ENCODE results near the gene AUNIP.

Gene AUNIP

DNA sequence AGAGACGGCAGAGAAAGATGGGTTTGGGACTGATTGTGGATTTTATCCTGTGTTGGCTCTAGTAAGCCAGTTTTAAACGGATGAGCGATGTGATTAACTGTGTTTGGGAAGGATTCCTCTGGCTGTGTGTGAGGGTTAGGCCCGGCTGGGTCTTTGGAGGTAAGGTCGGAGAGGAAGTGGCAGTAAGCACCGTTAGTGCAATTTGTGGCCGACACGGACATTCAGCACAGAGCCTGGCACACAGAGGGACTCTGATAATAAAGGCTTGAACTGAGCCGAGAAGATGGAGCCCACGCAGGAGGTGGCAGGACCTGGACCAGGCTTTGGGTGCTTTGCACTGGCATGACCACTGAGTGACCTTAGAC is 38.2 kb downstream of the AUNIP start:
- DNase-seq, result no peak

DNA sequence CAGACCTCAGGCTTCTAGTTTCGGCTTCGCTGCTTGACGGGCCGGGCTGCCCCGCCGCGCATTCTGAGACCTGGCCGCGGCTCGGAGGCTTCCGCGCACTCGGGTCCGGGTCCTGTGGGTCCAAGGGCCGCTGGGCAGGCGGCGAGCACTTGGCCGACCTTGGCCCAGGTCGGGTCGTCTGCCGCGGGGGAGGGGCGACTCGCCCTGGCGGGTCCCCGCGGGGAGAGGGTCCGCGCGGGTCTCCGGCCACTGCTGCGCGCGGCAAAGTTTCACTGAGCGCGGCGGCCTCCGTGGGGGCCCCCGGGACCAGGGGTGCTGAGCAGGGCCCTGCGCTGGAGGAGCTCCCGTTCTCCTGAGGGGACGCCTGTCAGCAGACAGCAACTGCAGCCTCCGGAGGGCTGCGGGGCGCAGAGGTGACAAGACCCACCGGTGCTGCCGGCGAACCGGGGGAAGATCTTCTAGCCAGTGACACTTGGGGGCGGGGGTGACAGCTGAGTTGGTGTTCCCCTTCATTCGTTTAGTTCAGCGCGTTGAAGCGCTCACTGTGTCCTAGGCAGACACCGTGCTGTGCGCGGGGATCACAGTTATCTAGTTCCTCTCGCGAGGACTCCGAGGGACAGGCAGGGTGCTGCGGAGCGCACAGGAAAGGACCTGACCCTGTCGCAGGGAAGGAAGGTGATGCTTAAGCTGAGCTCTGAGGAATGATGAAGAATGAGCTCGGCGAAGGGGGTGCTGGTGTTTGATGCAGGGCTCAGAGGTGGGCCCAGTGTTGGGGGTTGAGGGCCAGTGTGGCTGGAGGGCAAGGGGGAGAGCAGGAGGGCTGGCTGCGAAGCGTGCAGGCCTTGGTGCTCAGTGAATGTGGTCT is 38.8 kb downstream of the AUNIP start:
- DNase-seq, result no peak

DNA sequence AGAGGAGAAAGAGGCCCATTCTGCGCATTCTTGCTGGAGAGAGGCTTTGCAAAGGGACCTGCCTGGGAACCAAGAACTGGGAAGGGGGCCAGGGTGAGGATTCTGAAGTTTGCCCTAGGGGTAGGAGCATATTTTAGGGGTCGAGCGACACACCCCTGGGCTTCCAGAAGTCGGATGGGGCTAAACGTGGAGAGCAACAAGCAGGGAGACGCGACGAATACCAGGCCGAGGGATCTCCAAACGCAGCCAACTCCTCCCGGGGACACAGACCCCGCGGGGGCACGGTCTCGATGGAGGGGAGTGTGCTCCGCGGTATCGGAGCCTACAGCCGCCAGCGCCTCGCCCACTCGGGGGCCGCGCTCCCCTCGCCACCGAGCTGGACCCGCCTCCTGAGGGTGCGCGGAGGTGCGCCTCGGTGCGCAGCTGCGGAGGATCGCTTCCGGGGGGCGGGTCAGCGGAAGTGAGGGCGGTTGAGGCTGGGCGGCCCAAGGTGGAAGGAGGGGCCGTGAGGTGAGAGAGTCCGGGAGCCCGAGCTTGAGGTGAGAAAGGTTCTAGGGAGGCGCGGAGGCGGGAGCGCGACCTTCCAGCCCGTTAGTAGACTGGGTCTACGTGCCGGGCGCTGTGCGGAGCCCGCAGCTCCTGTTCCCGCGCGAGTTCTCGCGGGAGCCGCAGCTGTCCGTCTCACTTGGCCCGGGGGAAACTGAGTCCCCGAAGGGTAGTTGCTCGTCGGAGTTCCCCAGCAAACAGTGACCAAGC is 39.6 kb downstream of the AUNIP start, which contains the start of gene MTFR1L:
TSS of gene MTFR1L (plus strand) at position 464 of the 756 bp plus-strand sequence. CDS start 3,151 bp downstream, outside the sequence.
- DNase-seq, result peak; percentile 58

DNA sequence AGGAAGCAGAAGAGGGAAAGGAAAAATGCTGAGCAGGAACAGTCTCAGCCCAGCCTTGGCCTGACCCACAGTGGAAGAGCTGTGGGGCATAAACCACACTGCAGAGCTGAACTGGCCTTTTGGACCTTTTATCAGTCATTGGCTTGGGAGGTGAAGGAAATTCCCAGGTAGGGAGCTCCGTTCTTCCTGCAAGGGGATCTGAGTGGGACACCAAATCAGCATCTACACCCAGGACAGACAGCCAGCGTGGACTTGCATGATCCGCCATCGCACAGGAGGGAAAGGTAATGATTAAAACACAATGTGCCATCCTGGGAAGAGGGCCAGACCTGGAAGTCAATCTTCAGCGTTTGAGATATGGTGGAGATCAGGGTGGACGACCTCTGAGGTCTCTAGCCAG is 40.7 kb downstream of the AUNIP start:
- DNase-seq, result no peak

DNA sequence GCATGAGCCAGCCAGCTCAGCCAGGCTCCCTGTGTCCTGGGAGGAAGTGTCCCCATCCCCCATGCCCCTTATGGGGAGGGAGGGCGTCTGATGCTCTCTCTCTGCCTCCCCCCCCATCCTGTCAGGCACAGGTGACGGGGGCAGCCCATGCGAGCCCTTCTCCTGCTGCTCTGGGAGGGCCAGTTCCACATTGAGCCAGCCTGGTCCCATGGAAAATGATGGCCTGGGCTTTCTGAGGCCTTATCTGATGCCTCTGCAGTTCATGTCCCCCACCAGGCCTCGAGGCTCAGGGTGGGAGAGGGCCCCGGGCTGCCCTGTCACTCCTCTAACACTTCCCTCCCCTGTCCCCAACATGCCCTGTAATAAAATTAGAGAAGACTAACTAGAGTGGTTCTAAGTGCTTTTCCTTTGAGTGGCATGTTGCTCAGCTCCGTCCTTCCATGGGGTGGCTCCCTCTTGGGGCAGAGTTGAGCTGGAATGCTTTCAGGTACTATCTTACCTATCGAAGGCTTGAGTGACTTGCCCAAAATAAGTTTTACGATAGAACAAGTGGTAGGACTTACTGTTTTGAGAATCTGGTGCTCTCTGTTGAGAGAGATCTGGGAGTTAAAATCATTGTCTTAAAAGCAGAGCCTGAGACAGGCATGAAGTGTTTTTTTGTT is 41.3 kb downstream of the AUNIP start:
- DNase-seq, result no peak

DNA sequence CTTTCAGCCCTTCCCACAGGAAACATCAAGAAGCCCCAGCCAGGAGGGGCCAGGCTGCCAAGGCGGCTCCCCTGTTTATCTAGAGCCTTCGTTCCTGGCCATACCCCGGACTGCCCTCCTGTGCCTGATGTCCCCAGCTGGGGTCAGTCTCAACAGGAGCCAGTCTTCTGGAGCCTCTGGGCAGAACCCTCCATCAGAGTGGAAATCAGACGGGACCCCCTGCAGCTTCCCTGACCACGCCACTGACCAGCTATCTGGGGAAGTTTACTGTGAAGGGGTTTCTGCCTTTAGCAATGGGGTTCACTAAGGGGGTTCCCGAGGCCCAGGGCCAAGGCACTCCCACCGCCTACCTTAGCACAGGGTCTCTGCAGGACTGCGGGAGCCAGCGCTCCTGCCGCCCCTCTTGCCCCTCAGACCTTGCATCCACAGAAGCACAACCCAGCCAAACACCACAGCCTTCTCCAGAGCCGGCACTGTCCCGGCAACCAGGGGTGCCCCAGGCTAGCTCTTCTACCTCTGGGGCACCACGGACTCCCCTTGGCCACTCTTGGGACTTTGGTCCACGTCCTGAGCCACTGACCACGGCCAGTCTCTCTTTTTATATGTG is 43.0 kb downstream of the AUNIP start:
- DNase-seq, result no peak

DNA sequence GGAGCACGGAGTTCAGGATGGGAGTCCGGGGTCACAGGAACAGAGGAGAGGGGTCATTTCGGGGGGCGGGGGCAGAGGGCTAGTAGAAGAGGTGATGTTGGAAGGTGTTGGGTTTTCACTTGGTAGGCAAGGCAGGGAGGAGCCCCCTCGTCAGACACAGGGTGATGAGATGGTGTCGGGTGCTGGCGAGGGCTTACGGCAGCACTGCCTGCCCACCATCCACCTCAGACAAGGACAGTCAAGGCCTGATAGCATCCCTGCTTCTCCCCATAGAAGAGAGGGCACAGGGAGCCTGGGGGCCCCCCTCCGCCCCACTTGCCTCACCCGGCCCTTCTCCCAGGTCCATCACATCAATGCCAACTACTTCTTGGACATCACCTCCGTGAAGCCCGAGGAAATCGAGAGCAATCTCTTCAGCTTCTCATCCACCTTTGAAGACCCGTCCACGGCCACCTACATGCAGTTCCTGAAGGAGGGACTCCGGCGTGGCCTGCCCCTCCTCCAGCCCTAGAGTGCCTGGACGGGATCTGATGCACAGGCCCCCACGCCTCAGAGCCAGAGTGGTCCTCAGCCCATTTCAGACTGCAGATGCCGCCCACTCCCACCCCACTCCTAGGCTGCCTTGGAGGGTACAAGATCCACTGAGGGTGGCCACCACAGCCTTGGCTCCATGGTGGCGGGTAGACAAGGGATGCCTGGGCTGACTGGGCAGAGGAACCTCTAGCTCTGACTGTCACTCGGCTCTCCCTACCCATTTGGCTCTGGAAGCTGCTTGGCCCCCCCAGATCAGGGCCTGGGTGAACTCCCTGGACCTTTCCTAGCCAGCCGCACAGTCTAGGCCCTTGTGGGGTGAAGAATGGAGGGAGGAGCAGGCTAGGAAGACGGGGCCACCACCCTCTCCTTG is 43.8 kb downstream of the AUNIP start:
- DNase-seq, result no peak

DNA sequence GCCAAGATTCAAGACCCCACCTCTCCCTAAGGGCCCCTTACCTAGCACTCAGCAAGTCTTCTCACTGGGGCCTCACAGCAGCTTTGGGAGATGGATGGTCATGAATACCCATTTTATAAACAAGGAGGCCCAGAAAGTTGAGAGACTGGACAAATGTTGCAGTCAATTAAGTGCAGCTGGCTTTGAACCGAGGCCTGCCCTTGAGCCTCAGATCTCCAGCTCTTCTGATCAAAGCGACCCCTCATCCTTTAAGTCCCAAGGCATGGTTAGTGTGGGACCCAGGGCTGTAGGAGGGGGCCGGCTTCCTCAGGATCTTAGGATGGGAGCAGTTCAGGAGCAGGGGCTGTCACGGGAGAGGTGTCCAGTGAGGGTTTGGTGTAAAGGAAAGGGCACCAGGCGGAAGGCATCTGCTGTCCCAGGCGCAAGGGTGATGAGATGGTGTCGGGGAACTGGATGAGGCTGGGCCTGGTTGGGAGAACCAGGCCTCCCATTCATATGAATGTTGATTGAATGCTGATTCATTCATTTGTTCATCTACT is 44.6 kb downstream of the AUNIP start:
- no peak for DNase-seq

DNA sequence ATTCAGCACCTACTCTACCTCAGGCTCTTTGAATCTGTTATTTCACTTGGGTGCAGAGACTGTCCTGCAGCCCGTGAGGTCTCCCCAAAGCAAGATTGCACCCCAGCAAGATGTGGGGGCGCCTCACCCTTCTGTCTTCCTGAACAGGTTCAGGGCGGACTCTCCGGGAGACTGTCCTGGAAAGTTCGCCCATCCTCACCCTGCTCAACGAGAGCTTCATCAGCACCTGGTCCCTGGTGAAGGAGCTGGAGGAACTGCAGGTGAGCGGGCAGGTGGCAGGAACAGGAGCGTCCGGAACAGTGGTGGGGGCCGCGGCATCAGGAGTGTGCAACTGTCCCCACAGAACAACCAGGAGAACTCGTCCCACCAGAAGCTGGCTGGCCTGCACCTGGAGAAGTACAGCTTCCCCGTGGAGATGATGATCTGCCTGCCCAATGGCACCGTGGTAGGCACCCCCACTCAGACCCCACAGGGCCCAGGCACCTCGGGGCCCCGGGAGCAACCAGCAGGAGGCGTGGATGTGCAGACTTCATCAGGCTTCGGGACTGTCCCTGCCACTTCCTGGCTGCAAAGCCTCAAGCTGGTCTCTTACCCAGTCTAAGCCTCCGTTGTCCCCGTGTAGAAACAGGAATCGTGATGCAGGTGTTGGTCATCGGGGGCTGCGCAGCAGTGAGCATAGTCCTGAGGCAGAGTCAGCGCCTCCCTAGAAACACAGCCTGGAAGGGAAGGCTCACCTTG is 45.4 kb downstream of the AUNIP start:
- no peak for DNase-seq

DNA sequence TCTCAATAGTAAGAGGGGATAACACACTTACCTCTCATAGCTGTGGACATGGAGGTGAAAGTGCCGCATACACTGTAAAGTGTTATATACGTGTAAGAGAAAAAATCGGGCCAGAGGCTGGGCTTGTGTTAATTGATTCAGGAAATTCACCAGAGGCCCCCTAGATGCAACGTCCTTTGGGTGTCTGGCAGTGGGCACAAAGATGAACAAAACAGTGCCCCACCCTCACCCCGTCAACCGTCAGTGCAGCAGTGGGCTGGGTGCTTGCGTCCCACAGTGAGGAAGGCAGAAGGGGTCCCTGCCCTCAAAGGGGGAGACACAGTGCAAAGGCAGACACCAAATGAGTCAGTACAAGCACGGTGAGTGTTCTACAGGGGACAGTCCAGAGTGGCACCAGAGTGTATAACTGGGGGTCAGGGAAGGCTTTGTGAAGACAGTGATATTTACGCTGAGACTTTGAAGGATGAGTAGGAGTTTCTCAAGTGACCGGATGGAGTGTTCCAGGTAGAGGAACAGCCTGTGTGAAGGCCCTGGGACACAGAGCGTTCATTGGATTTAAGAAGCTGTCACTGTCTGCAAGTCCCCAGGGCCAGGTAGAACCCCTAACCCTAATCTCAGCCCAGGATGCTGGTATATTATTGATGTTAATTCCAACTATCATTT is 46.1 kb downstream of the AUNIP start:
- no peak for DNase-seq

DNA sequence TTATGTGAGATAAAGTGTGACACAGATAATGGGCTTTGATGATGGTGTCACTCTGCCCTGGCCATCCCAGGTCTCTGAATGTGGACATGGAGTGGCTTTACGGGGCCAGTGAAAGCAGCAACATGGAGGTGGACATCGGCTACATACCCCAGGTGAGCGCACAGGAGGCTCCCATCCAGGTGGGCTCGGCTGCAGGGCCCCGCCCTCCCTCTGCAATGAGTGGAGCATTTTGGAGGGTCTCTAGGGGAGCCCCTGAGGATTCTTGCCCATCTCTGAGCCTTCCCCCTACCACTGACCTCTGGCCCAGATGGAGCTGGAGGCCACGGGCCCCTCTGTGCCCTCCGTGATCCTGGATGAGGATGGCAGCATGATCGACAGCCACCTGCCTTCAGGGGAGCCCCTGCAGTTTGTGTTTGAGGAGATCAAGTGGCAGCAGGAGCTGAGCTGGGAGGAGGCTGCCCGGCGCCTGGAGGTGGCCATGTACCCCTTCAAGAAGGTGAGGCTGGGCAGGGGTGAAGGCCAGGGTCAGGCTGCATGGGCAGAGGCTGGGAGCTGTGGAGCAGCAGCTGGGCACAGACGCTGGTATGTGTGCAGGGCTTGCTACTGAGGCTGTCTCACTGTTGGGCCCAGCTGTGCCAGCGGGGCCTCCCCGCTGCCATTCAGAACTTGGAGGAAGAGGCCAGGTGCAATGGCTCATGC is 47.7 kb downstream of the AUNIP start:
- no peak for DNase-seq

DNA sequence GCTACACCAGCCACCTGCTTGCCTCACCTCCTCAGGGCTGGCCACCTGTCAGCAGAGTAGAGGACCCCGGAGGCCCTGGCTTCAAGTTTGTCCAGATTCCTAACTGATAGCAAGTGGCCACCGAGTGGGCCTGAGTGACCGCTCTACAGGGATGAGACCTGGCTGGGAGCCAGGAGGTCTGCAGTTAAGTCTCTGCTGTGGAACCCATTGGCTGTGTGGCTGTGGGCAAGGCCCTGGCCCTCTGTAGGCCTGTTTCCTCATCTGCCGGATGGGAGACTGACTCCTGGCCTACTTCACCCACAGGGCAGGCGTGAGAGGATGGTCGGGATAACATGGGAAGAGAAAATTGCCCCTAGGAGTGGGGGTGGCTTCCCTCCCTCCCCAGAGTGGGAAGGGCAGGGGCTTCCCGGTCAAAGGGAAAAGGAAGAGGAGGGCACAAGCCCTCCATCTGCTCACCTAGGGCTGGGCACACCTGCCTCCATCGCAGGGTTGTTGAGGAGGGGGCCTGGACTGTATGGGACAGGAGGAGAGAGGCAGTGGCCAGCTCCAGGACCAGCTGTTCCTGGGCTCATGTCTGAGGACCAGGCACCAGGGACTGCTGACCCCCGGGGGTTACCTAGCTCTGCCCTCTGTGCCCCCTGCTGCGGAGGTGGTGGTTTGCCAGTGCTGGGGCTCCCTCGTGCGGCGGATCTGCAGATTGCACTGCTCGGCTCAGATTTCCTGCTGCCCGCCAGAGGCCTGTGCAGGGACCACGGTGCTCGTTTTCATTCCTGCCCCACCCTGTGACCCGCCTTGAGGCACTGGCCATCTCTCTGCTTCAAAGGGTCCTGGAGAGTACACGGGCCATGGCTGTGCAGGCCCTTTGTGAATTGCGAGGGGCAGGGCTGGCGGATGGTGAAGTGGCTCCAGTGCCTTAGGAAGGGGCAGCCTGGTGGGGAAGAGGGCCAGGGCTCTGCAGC is 48.6 kb downstream of the AUNIP start:
- DNase-seq, result no peak

DNA sequence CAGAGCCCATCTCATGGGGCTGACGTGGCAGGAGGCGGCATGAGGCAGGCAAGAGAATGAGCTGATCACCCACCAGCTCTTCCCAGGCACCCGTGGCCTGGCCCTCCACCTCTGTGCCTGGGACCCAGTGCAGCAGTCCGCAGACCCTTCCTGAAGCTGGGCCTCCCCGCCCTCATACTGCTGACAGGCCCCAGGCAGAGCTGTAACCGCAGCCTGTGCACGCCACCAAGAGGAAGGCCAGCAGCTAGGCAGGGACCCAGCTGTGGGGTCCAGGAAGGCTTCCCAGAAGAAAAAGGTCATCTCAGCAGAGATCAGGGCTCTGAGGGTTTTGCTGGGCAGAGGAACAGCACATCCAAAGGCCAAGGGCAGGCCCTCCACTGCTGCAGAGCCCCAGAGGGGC is 49.3 kb downstream of the AUNIP start:
- no peak for DNase-seq

DNA sequence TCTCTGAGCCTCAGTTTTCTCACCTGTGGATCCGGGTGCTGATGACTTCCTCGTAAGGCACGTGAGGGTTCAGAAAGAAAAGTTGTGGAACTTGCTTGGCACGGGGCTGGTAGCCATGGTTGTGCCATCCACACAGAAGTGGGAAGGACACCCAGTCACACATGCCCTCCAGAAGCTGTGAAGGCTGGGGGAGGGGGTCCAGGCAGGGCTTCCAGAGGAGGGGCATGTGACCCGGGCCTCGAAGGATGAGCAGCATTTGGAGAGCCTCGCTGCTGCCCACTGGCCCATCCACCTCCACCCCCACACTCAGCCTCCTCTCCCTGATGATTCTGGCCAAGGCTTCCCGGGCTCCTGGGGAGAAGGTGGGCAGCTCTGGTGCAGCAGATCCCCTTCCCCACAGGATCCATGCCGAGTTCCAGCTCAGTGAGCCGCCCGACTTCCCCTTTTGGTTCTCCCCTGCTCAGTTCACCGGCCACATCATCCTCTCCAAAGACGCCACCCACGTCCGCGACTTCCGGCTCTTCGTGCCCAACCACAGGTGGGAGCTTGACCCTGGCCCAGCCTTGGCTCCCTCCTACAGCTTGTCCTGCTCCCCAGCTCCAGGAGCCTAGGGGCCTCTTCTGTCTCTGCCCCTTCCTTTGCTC is 49.9 kb downstream of the AUNIP start:
- DNase-seq, result no peak

DNA sequence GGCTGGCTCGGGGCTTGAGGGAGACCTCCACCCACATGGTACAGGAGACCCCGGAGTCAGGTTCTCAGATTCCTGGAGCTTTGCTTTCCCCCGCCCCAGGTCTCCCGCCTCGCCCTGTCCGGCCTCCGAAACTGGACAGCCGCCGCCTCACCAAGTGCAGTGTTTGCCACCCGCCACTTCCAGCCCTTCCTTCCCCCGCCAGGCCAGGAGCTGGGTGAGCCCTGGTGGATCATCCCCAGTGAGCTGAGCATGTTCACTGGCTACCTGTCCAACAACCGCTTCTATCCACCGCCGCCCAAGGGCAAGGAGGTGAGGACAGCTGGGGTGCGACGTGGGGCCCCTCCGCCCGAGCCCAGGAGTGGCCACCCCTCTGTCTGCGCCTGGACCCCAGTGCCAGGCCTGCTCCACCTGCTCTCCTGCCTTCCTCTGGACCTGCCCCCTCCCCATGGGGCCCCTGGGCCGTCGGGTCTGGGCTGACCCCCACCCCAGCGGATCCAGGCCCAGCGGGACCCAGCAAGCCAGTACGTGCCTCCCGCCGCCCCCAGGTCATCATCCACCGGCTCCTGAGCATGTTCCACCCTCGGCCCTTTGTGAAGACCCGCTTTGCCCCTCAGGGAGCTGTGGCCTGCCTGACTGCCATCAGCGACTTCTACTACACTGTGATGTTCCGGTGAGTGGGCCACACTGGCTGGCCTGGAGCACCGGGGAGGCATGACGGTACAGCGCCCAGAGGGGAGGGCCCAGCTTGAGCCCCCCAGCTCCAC is 50.6 kb downstream of the AUNIP start:
- DNase-seq, result no peak

DNA sequence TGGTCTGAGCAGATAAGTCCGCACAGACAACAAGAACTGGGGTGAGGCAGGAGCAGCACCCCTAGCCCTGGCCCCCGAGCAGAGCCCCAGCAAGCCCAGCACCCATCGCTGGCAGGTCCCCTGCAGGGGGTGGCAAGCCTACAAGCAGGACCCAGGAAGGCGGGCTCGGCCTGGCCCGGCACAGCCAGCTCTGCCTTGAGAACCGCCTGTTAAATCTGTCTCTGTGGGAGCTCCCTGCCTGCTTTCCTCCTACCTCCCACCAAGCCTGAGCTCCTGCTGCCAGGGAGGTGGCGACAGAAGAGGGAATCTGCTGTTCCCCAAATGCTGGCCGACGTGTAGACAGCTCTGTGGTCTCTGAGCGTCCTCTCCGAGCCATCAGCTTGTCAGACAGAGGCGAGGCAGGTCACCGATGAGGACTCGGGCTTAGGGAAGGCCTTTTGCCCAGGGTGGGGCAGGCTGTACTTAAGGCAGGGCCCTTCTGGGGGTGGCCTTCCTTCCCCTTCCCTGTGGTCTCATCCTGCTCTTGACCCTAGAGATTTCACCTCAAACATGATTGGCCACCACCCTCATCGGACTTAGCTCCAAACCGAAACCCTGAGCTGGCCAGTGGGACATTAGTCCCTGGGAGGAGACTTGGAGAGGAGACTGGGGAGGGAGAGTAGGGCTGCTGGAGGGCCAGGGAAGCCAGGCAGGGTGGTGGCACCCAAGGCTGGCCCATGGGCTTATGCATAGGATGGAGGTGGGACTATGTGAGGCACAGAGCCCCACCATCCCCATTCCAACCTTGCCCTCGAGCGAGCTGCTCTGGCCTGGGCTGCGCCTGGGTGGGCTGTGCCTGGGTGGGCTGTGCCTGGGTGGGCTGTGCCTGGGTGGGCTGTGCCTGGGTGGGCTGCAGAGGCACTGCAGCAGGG is 51.5 kb downstream of the AUNIP start:
- no peak for DNase-seq

Data from NCI-H774 (cell line).